H9 (cell line): ENCODE measurements around the gene POLQ. TPM values are rescaled to one million over a fixed set of nuclear protein-coding genes. Genes with fewer than 3 reads are reported as not detected.

Experiments used
- DNase-seq: peaks from one replicate; pipeline ENCODE4 v3.0.0-alpha.2; 2017
- H2AFZ ChIP-seq: one replicate; pipeline ENCODE4 v1.6.1; 2013; ENCODE audit warnings: mild to moderate bottlenecking, low read length, control low read depth, moderate library complexity
- H2AK5ac ChIP-seq: 2 replicates; pipeline ENCODE4 v1.6.1; 2013; ENCODE audit warnings: low read length, control low read depth, mixed read lengths; ENCODE audit not compliant: insufficient read length
- H2BK120ac ChIP-seq: one replicate; pipeline ENCODE4 v1.6.1; 2013; ENCODE audit warnings: low read depth, mild to moderate bottlenecking, low read length, control low read depth, inconsistent platforms; ENCODE audit not compliant: poor library complexity, severe bottlenecking
- H2BK12ac ChIP-seq: 2 replicates; pipeline ENCODE4 v1.6.1; 2013; ENCODE audit warnings: low read length, control low read depth, mixed read lengths, low read depth; ENCODE audit not compliant: insufficient read length
- H2BK15ac ChIP-seq: 2 replicates; pipeline ENCODE4 v1.6.1; 2013; ENCODE audit warnings: low read depth, low read length, control low read depth
- H2BK20ac ChIP-seq: one replicate; pipeline ENCODE4 v1.6.1; 2013; ENCODE audit warnings: low read depth, mild to moderate bottlenecking, low read length, control low read depth, inconsistent platforms; ENCODE audit not compliant: poor library complexity, severe bottlenecking
- H2BK5ac ChIP-seq: 2 replicates; pipeline ENCODE4 v1.6.1; 2013; ENCODE audit warnings: low read length, control low read depth, mixed read lengths; ENCODE audit not compliant: insufficient read length
- H3K14ac ChIP-seq: 2 replicates; pipeline ENCODE4 v1.6.1; 2013; ENCODE audit warnings: low read length, control low read depth; ENCODE audit not compliant: insufficient read depth
- H3K18ac ChIP-seq: 2 replicates; pipeline ENCODE4 v1.6.1; 2013; ENCODE audit warnings: low read depth, mild to moderate bottlenecking, mixed read lengths, low read length, control low read depth; ENCODE audit not compliant: insufficient read length
- H3K23ac ChIP-seq: 2 replicates; pipeline ENCODE4 v1.6.1; 2013; ENCODE audit warnings: low read length, control low read depth, mixed read lengths, low read depth; ENCODE audit not compliant: insufficient read length
- H3K23me2 ChIP-seq: 2 replicates; pipeline ENCODE4 v1.6.1; 2013; ENCODE audit warnings: low read depth, mild to moderate bottlenecking, mixed read lengths, low read length, control low read depth; ENCODE audit not compliant: insufficient read length, poor library complexity, severe bottlenecking
- H3K27ac ChIP-seq: 2 replicates; pipeline ENCODE4 v1.5.1; 2013; ENCODE audit warnings: low read length, control low read depth, mixed read lengths, low read depth; ENCODE audit not compliant: insufficient read length
- H3K27me3 ChIP-seq: 2 replicates; pipeline ENCODE4 v1.6.1; 2013; ENCODE audit warnings: low read length, control low read depth, inconsistent platforms; ENCODE audit not compliant: insufficient read depth
- H3K4ac ChIP-seq: 2 replicates; pipeline ENCODE4 v1.6.1; 2013; ENCODE audit warnings: low read depth, mild to moderate bottlenecking, control low read depth, inconsistent platforms, low read length, moderate library complexity
- H3K4me1 ChIP-seq: 2 replicates; pipeline ENCODE4 v1.6.1; 2013; ENCODE audit warnings: low read length, control low read depth, inconsistent platforms; ENCODE audit not compliant: insufficient read depth
- H3K4me2 ChIP-seq: 2 replicates; pipeline ENCODE4 v1.6.1; 2013; ENCODE audit warnings: low read length, control low read depth, mixed read lengths; ENCODE audit not compliant: insufficient read length, insufficient read depth
- H3K56ac ChIP-seq: 2 replicates; pipeline ENCODE4 v1.6.1; 2013; ENCODE audit warnings: low read depth, mild to moderate bottlenecking, mixed read lengths, low read length, control low read depth; ENCODE audit not compliant: insufficient read length
- H3K79me1 ChIP-seq: 2 replicates; pipeline ENCODE4 v1.6.1; 2013; ENCODE audit warnings: low read depth, mild to moderate bottlenecking, moderate library complexity, low read length, control low read depth, inconsistent platforms; ENCODE audit not compliant: insufficient read depth, poor library complexity, severe bottlenecking
- H3K79me2 ChIP-seq: 2 replicates; pipeline ENCODE4 v1.6.1; 2013; ENCODE audit warnings: low read length, control low read depth, inconsistent platforms; ENCODE audit not compliant: insufficient read depth
- H3K9ac ChIP-seq: 2 replicates; pipeline ENCODE4 v1.6.1; 2013; ENCODE audit warnings: low read length, control low read depth, mixed read lengths; ENCODE audit not compliant: insufficient read length; ENCODE audit errors: extremely low read depth
- H3K9me3 ChIP-seq: one replicate; pipeline ENCODE4 v1.6.1; 2013; ENCODE audit warnings: low read depth, low read length, inconsistent platforms; ENCODE audit not compliant: control insufficient read depth
- H3T11ph ChIP-seq: one replicate; pipeline ENCODE4 v1.6.1; 2013; ENCODE audit warnings: mild to moderate bottlenecking, low read length, control low read depth, inconsistent platforms
- H4K20me1 ChIP-seq: one replicate; pipeline ENCODE4 v1.6.1; 2013; ENCODE audit not compliant: control insufficient read depth, insufficient read length, insufficient read depth
- H4K5ac ChIP-seq: 2 replicates; pipeline ENCODE4 v1.6.1; 2013; ENCODE audit warnings: low read depth, mild to moderate bottlenecking, mixed read lengths, low read length, control low read depth; ENCODE audit not compliant: insufficient read length
- H4K8ac ChIP-seq: replicated peaks from 2 replicates; pipeline ENCODE4 v1.6.1; 2013; ENCODE audit warnings: low read length, control low read depth, mixed read lengths, low read depth; ENCODE audit not compliant: insufficient read length
- H4K91ac ChIP-seq: 2 replicates; pipeline ENCODE4 v1.6.1; 2013; ENCODE audit warnings: low read depth, mild to moderate bottlenecking, moderate library complexity, mixed read lengths, low read length, control low read depth; ENCODE audit not compliant: insufficient read length
- H3K27ac Mint-ChIP-seq, 3 experiments: 2 replicates in 2 of 3; 3 replicates in 1 of 3; pipeline ENCODE4 v1.8.0; 2020 to 2021; ENCODE audit warnings: mixed read lengths in 3 of 3, mild to moderate bottlenecking in 1 of 3, moderate library complexity in 1 of 3
- H3K27me3 Mint-ChIP-seq: 2 replicates; pipeline ENCODE4 v1.8.0; 2021; ENCODE audit warnings: low read depth, mild to moderate bottlenecking, moderate library complexity, mixed read lengths
- H3K36me3 Mint-ChIP-seq, 3 experiments: 2 replicates in 2 of 3; 3 replicates in 1 of 3; pipeline ENCODE4 v1.8.0; 2020 to 2021; ENCODE audit warnings: low read depth in 3 of 3, mixed read lengths in 3 of 3; ENCODE audit not compliant: insufficient read depth in 1 of 3
- H3K4me1 Mint-ChIP-seq, 2 experiments: 2 replicates each; pipeline ENCODE4 v1.8.0; 2020; ENCODE audit warnings: mixed read lengths in 2 of 2
- H3K4me3 Mint-ChIP-seq, 2 experiments: 2 replicates in 1 of 2; 3 replicates in 1 of 2; pipeline ENCODE4 v1.8.0; 2020 to 2021; ENCODE audit warnings: mild to moderate bottlenecking in 2 of 2, mixed read lengths in 2 of 2, moderate library complexity in 1 of 2
- H3K9me3 Mint-ChIP-seq, 2 experiments: 2 replicates in 1 of 2; 3 replicates in 1 of 2; pipeline ENCODE4 v1.8.0; 2020; ENCODE audit warnings: mild to moderate bottlenecking in 2 of 2, mixed read lengths in 2 of 2, moderate library complexity in 1 of 2
- WGBS: extraction: QIAGEN DNeasy Blood & Tissue Kit; methylation state at CpG from one replicate; pipeline ENCODE4 v1.1.7; 2013; ENCODE audit warnings: missing lambda C conversion rate, low lambda C conversion rate, mixed read lengths; ENCODE audit not compliant: insufficient read length; ENCODE audit errors: extremely low coverage; 5-methylcytosine and 5-hydroxymethylcytosine counted together
- total RNA-seq: library from RNA; stranded (reverse); gene quantifications from 2 replicates; pipeline ENCODE4 v1.2.1, GENCODE V29; 2021
- TF ChIP-seq, protein P1 (sequence below): fragments of 200-600 bp; sonication (generic); conservative IDR thresholded peaks from 3 replicates; pipeline ENCODE4 v1.8.0; 2021; ENCODE audit warnings: antibody characterized with exemption, mild to moderate bottlenecking

POLQ gene
- total RNA-seq, 1 experiment from 2014 or later, result 15.4 TPM

DNA sequence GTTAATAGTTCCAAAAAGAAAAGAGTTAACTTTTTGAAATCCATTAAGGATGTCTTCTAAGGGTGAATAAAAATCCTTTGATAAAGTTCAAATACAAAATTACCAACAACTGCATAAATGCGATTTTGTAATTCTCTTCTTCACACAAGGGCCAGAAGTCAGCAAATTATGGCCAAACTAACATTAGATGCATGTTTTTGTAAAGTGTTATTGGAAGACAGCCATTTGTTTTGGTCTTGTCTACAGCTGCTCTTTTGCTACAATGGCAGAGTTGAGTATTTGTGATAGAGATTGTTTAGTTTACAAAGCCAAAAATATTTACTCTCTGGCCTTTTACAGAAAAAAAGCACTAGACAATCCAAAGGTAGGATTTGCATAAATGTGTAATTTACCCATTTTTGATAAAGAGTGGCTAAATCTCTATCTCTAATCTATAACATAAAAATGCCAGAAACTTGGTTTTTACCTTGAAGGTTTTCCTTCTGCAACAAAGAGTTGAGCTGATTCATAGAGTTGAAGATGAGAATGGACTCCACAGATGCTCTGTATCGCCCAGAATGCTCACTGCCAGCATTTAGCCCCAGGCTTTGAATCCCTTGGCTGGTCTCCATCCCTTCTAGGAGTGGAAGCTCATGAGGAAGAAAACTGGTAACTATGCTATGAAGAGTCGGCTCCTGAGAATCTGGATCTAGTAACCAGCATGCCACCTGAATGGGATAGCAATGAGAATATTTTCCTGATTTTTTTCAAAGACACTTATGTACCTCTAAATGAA is 64.5 kb downstream of the POLQ start:
- no peak overlapping the region for H3K4me3 Mint-ChIP-seq
- Histone ChIP-seq H3K9ac (no peak overlapping the region), H3T11ph (no peak overlapping the region), H3K4me1 (no peaks in the 10 kb centered on the region; the same call in 1 of the 2 replicates), H3K9me3 (no peaks in the 10 kb centered on the region), H3K23me2 (no peaks in the 10 kb centered on the region), H2BK20ac (no peak overlapping the region), H2AK5ac (no peak overlapping the region), H3K4me2 (no peak overlapping the region), H3K79me2 (no peaks in the 10 kb centered on the region), H4K5ac (no peak overlapping the region), H4K8ac (no peak overlapping the region), H3K79me1 (no peaks in the 10 kb centered on the region), H3K4ac (no peak overlapping the region), H2BK15ac (no peak overlapping the region), H4K20me1 (no peaks in the 10 kb centered on the region), H4K91ac (no peak overlapping the region), H3K56ac (no peak overlapping the region), H3K23ac (no peak overlapping the region), H3K27ac (no peak overlapping the region), H3K27me3 (no peaks in the 10 kb centered on the region), H2BK12ac (no peak overlapping the region), H3K18ac (no peak overlapping the region), H3K14ac (no peak overlapping the region), H2AFZ (no peak overlapping the region), H2BK5ac (no peak overlapping the region), H2BK120ac (no peak overlapping the region)
- no peaks in the 10 kb centered on the region for H3K9me3 Mint-ChIP-seq
- no CpG with 5 or more reads among the region's 3 CpGs for WGBS
- H3K4me1 Mint-ChIP-seq, result no peaks in the 10 kb centered on the region
- no peaks in the 10 kb centered on the region for H3K27me3 Mint-ChIP-seq
- H3K27ac Mint-ChIP-seq, result no peak overlapping the region
- TF ChIP-seq, protein P1, sequence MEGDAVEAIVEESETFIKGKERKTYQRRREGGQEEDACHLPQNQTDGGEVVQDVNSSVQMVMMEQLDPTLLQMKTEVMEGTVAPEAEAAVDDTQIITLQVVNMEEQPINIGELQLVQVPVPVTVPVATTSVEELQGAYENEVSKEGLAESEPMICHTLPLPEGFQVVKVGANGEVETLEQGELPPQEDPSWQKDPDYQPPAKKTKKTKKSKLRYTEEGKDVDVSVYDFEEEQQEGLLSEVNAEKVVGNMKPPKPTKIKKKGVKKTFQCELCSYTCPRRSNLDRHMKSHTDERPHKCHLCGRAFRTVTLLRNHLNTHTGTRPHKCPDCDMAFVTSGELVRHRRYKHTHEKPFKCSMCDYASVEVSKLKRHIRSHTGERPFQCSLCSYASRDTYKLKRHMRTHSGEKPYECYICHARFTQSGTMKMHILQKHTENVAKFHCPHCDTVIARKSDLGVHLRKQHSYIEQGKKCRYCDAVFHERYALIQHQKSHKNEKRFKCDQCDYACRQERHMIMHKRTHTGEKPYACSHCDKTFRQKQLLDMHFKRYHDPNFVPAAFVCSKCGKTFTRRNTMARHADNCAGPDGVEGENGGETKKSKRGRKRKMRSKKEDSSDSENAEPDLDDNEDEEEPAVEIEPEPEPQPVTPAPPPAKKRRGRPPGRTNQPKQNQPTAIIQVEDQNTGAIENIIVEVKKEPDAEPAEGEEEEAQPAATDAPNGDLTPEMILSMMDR, result no peak
- peaks cover 14 to 49% (median 45%) of the 10 kb centered on the region in 3 experiments; a peak in 5 of 7 replicates for H3K36me3 Mint-ChIP-seq
- no peak for DNase-seq
